Thyroid gland (tissue), 4 donors: ENCODE measurements around the gene ANKRD13D. TPM values are rescaled to one million over a fixed set of nuclear protein-coding genes. Genes with fewer than 3 reads are reported as not detected.

Experiments
- DNase-seq, 2 donors: peaks; one replicate each; pipeline ENCODE4 v3.0.0-alpha.2; 2019
- H3K27ac ChIP-seq, 3 donors: fragments of 200-600 bp; sonication (generic); 1 replicate in 2 of 3; 2 replicates in 1 of 3; pipeline ENCODE4 v1.5.1; 2016 to 2019; ENCODE audit warnings: mild to moderate bottlenecking in 1 of 3, moderate library complexity in 1 of 3
- H3K27me3 ChIP-seq: fragments of 200-600 bp; sonication (generic); one replicate; pipeline ENCODE4 v1.5.1; 2019
- H3K36me3 ChIP-seq, 2 donors: fragments of 200-600 bp; sonication (generic); one replicate each; pipeline ENCODE4 v1.5.1; 2016 to 2019
- H3K4me1 ChIP-seq, 2 donors: fragments of 200-600 bp; sonication (generic); one replicate each; pipeline ENCODE4 v1.5.1; 2017 to 2019
- H3K4me3 ChIP-seq, 3 donors: fragments of 200-600 bp; sonication (generic); replicated peaks in 1 of 3; 1 replicate in 2 of 3; 2 replicates in 1 of 3; pipeline ENCODE4 v1.5.1; 2016; ENCODE audit warnings: mild to moderate bottlenecking in 1 of 3
- H3K9me3 ChIP-seq: fragments of 200-600 bp; sonication (generic); one replicate; pipeline ENCODE4 v1.5.1; 2017
- CTCF ChIP-seq, 6 experiments: fragments of 200-600 bp in 3 of 6; fragments of 450-650 bp in 3 of 6; sonication (generic) in 3 of 6; IDR thresholded peaks; one replicate each; pipeline ENCODE4 v1.5.1; 2016 to 2019; ENCODE audit warnings: antibody characterized with exemption in 6 of 6, mild to moderate bottlenecking in 2 of 6, inconsistent platforms in 1 of 6, moderate library complexity in 1 of 6
- POLR2A ChIP-seq, 2 donors: fragments of 450-650 bp; IDR thresholded peaks; one replicate each; pipeline ENCODE4 v1.6.1; 2017; ENCODE audit warnings: antibody characterized with exemption in 2 of 2, mild to moderate bottlenecking in 2 of 2, moderate library complexity in 1 of 2
- WGBS, 2 donors: methylation state at CpG; one replicate each; pipeline ENCODE4 v1.1.5; 2017; 5-methylcytosine and 5-hydroxymethylcytosine counted together
- intact Hi-C: fragments of 100-400 bp; cut with DNase I; formaldehyde crosslinking; loops from one replicate; pipeline ENCODE4 v1.15.1; 2023
- total RNA-seq, 4 donors: library from RNA; depleted of rRNA; stranded (reverse); fragments of >200 nt; gene quantifications; one replicate each; pipeline ENCODE4 v1.2.3, GENCODE V29; 2016

The ANKRD13D gene
- total RNA-seq, 4 donors from 2014 or later, result 27.9 to 36.8 (median 31.5) TPM

DNA sequence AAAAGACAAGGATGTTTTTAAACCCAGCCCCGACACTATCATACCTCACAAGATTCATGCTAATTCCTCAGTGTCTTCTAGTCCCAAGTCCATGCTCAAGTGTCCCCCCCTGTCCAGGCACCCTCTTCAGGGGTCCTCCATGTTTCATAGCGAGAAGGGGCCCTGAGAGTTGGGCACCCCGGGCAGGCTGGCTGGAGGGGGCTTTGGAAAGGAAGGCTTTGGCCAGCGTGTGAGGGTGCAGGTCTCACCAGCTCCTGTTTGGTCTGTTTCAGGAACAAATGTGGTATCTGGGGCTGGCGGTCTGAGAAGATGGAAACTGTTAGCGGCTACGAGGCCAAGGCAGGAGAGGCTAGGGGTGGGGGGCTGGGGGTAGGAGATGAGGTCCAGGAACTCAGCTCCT lies 9.7 kb downstream of the ANKRD13D start:
- H3K36me3 ChIP-seq, result peaks cover 8 to 11% of the 10 kb centered on the region in 2 donors
- 96 to 97% methylated on average over 7 of the region's 7 CpGs for WGBS, 2 donors
- no peak for TF ChIP-seq CTCF (IDR thresholded peaks at IDR 0.05)
- intact Hi-C loops, result no loop called here
- no peak overlapping the region for H3K4me3 ChIP-seq
- no peaks in the 10 kb centered on the region for H3K9me3 ChIP-seq
- DNase-seq, result no peak
- no peak overlapping the region for H3K27ac ChIP-seq
- peaks cover 0 to 15% of the 10 kb centered on the region in 2 donors for H3K4me1 ChIP-seq
- no peaks in the 10 kb centered on the region for H3K27me3 ChIP-seq

DNA sequence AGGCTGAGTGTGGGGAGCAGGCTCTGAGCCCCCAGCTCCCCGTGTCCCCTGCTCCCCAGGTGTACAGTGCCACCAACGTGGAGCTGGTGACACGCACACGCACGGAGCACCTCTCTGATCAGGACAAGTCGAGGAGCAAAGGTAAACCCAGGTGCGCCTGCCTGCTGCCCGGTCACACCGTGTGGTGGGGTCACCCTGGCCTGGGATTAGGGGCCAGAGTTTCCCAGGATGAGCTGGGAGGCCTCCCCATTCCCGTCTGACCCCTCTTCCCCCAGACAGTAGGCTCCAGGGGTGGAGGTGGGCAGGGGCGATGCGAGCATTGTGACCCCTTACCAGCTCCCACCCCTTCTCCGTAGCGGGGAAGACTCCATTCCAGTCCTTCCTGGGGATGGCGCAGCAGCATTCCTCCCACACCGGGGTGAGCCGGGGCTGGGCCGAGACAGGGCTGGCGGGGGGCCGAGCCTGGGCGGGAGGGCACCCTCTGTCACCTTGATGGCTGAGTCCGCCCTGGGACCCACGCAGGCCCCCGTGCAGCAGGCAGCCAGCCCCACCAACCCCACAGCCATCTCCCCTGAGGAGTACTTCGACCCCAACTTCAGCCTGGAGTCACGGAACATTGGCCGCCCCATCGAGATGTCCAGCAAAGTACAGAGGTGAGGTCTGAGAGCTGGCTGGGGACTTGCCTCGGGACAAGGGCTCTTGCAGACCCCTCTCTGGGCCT lies 10.5 kb downstream of the ANKRD13D start:
- no peak for TF ChIP-seq POLR2A (IDR thresholded peaks at IDR 0.05)
- no peak for TF ChIP-seq CTCF (IDR thresholded peaks at IDR 0.05)
- peaks cover 7 to 21% of the 10 kb centered on the region in 2 donors for H3K4me1 ChIP-seq
- no peak overlapping the region for H3K4me3 ChIP-seq
- H3K9me3 ChIP-seq, result no peaks in the 10 kb centered on the region
- intact Hi-C loops, result no loop called here
- no peak overlapping the region for H3K27ac ChIP-seq
- 89 to 90% methylated on average over 19 to 29 of the region's 29 CpGs for WGBS, 2 donors
- no peaks in the 10 kb centered on the region for H3K27me3 ChIP-seq
- peaks cover 8 to 11% of the 10 kb centered on the region in 2 donors for H3K36me3 ChIP-seq
- peak in 1 of 2 donors; percentile 1 for DNase-seq

DNA sequence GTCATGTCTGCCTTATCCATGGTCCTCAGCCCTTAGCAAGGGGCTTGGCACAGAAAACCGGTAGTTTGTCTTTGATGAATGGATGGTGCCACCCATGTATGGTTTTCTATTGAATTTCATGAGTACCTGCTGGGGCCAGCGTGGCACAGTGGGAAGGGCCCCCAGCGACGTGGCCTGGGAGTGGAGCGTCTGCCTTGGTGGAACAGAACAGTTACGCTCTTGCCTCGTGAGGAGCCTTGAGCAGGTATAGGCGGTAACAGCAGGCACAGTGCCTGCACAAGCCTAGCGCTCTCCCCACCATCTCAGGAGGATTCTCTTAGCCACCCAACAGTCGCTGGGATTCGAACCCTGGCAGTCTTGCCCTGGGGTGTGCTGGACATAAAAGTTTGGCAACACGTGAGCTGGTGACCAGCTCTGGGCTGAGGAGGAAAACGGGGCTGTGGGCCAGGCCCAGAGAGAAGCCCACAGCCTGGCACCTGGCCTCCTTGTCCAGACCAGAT lies 11.2 kb downstream of the ANKRD13D start:
- no peaks in the 10 kb centered on the region for H3K27me3 ChIP-seq
- no peak for DNase-seq
- intact Hi-C loops, result no loop called here
- TF ChIP-seq CTCF (IDR thresholded peaks at IDR 0.05) (no peak), POLR2A (IDR thresholded peaks at IDR 0.05) (no peak)
- no peak overlapping the region for H3K4me3 ChIP-seq
- H3K4me1 ChIP-seq, result peaks cover 10 to 24% of the 10 kb centered on the region in 2 donors
- no peaks in the 10 kb centered on the region for H3K9me3 ChIP-seq
- WGBS, 2 donors, result 93 to 94% methylated on average over 12 to 13 of the region's 13 CpGs
- H3K27ac ChIP-seq, result no peak overlapping the region
- peaks cover 8 to 11% of the 10 kb centered on the region in 2 donors for H3K36me3 ChIP-seq

DNA sequence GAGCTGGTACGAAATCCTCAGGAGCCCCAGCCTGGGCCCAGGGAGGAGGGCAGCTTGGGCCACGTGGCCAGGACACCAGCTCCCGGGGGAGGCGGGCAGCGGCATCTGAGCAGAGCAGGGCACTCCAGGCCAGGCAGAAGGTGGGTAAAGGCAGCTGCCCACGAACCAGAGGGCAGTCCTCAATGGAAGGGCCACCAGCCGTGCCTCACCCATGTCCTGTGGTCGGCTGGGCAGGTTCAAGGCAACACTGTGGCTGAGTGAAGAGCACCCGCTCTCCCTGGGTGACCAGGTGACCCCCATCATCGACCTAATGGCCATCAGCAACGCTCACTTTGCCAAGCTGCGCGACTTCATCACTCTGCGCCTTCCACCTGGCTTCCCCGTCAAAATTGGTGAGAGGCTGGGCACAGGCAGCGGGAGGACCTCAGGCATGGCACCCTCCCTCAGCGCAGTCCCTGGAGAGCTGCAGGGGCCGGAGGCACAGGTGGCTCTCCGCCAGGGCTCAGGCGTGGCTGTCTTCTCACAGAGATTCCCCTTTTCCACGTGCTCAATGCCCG lies 11.7 kb downstream of the ANKRD13D start:
- intact Hi-C loops, result no loop called here
- no peak for TF ChIP-seq POLR2A (IDR thresholded peaks at IDR 0.05)
- no peak for TF ChIP-seq CTCF (IDR thresholded peaks at IDR 0.05)
- Histone ChIP-seq H3K4me1 (peaks cover 10 to 24% of the 10 kb centered on the region in 2 donors), H3K9me3 (no peaks in the 10 kb centered on the region), H3K36me3 (peaks cover 8 to 11% of the 10 kb centered on the region in 2 donors), H3K27me3 (no peaks in the 10 kb centered on the region), H3K27ac (no peak overlapping the region), H3K4me3 (no peak overlapping the region)
- no peak for DNase-seq
- WGBS, 2 donors, result 94 to 96% methylated on average over 15 to 18 of the region's 22 CpGs

DNA sequence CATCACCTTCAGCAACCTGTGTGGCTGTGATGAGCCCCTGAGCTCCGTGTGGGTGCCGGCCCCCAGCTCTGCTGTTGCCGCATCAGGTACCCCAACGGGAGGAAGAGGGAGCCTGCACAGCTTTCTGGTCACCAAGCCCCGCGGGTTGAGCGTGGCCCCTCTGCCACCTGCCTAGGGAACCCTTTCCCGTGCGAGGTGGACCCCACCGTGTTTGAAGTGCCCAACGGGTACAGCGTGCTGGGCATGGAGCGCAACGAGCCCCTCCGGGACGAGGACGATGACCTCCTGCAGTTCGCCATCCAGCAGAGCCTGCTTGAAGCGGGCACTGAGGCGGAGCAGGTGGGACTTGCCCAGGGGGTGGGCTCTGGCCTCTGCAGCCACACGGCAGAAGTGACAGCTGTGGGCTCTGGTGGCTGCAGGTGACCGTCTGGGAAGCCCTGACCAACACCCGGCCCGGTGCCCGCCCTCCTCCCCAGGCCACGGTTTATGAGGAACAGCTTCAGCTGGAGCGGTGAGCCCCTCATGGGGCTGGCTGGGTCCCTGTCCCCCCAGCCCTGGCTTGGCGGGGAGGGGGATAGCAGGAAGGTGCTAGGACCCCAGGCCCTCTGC lies 12.3 kb downstream of the ANKRD13D start:
- Histone ChIP-seq H3K36me3 (peaks cover 8 to 11% of the 10 kb centered on the region in 2 donors), H3K4me1 (peaks cover 10 to 24% of the 10 kb centered on the region in 2 donors), H3K27ac (peak overlapping the region in 1 of 3 donors; percentile 87), H3K27me3 (no peaks in the 10 kb centered on the region), H3K9me3 (no peaks in the 10 kb centered on the region), H3K4me3 (no peak overlapping the region)
- intact Hi-C loops, result no loop called here
- TF ChIP-seq POLR2A (IDR thresholded peaks at IDR 0.05) (no peak), CTCF (IDR thresholded peaks at IDR 0.05) (no peak)
- WGBS, 2 donors, result 91 to 95% methylated on average over 6 to 8 of the region's 28 CpGs
- peak in 1 of 2 donors; percentile 3 for DNase-seq
